Stimulated activated CD8-positive, alpha-beta memory T cell treated with anti-CD3 and anti-CD28 coated beads, Interleukin-7, amount 100 ng/mL, for 24 hours (primary cell): Measurements from ENCODE around the gene SMARCA2.

Experiments used
- DNase-seq: peaks from one replicate; pipeline ENCODE4 v3.0.0-alpha.2; 2020; ENCODE audit warnings: low read depth

Gene SMARCA2

GRCh38 chr9:2174306-2174705 is 159.2 kb downstream of the SMARCA2 start:
- no peak for DNase-seq

GRCh38 chr9:2174911-2175310 is 159.8 kb downstream of the SMARCA2 start:
- DNase-seq = no peak

- no peak for DNase-seq
Measured at GRCh38 chr9:2177121-2177520, 162.0 kb downstream of the SMARCA2 start.

GRCh38 chr9:2178034-2178734 is 163.0 kb downstream of the SMARCA2 start:
- DNase-seq = no peak

- no peak for DNase-seq
Measured at GRCh38 chr9:2179567-2179966, 164.4 kb downstream of the SMARCA2 start.

GRCh38 chr9:2180154-2180553 is 165.0 kb downstream of the SMARCA2 start:
- no peak for DNase-seq

- no peak for DNase-seq
Measured at GRCh38 chr9:2180704-2181103, 165.6 kb downstream of the SMARCA2 start.

- DNase-seq = no peak
Measured at GRCh38 chr9:2181792-2182191, 166.6 kb downstream of the SMARCA2 start.

- no peak for DNase-seq
Measured at GRCh38 chr9:2190939-2191608, 175.9 kb downstream of the SMARCA2 start.

- DNase-seq = no peak
Measured at GRCh38 chr9:2191609-2191972, 176.4 kb downstream of the SMARCA2 start.

GRCh38 chr9:2192356-2192979 is 177.3 kb downstream of the SMARCA2 start:
- DNase-seq = no peak

GRCh38 chr9:2193552-2193951 is 178.4 kb downstream of the SMARCA2 start:
- DNase-seq = no peak

- DNase-seq = no peak
Measured at GRCh38 chr9:2195211-2195610, 180.1 kb downstream of the SMARCA2 start.

- no peak for DNase-seq
Measured at GRCh38 chr9:2196757-2197156, 181.6 kb downstream of the SMARCA2 start.

GRCh38 chr9:2198956-2199635 is 183.9 kb downstream of the SMARCA2 start:
- no peak for DNase-seq

GRCh38 chr9:2199999-2200796 is 185.1 kb downstream of the SMARCA2 start:
- DNase-seq = no peak

GRCh38 chr9:2208465-2208864 is 193.3 kb downstream of the SMARCA2 start:
- no peak for DNase-seq

- no peak for DNase-seq
Measured at GRCh38 chr9:2208991-2209390, 193.8 kb downstream of the SMARCA2 start.

GRCh38 chr9:2209400-2209799 is 194.3 kb downstream of the SMARCA2 start:
- no peak for DNase-seq

- no peak for DNase-seq
Measured at GRCh38 chr9:2210201-2210600, 195.1 kb downstream of the SMARCA2 start.

- no peak for DNase-seq
Measured at GRCh38 chr9:2213830-2214468, 198.8 kb downstream of the SMARCA2 start.

- DNase-seq = no peak
Measured at GRCh38 chr9:2214707-2215106, 199.6 kb downstream of the SMARCA2 start.
